DND-41 (cell line): ENCODE results near the gene MAPKBP1.

Experiments
- ATAC-seq: fragments of 200-7000 bp; cut with Tn5 transposase; 3 replicates; pipeline ENCODE4 v1.9.1; 2021; ENCODE audit warnings: low read depth; ENCODE audit not compliant: insufficient read depth
- DNase-seq: peaks from one replicate; pipeline ENCODE4 v3.0.0-alpha.2; 2020
- H2AFZ ChIP-seq: 2 replicates; pipeline ENCODE4 v1.6.0; 2012; ENCODE audit warnings: low read depth, low read length
- H3K27ac ChIP-seq: 2 replicates; pipeline ENCODE4 v1.5.1; 2012; ENCODE audit warnings: low read length, inconsistent platforms
- H3K27me3 ChIP-seq: fragments of 200-600 bp; sonication (generic); 2 replicates; pipeline ENCODE4 v1.6.0; 2012; ENCODE audit warnings: low read length, mild to moderate bottlenecking, inconsistent platforms; ENCODE audit not compliant: insufficient read depth, poor library complexity
- H3K36me3 ChIP-seq: 2 replicates; pipeline ENCODE4 v1.5.1; 2012; ENCODE audit warnings: low read length, inconsistent platforms; ENCODE audit not compliant: insufficient read depth
- H3K4me1 ChIP-seq: 2 replicates; pipeline ENCODE4 v1.5.1; 2012; ENCODE audit warnings: mild to moderate bottlenecking, low read length; ENCODE audit not compliant: insufficient read depth
- H3K4me2 ChIP-seq: 2 replicates; pipeline ENCODE4 v1.6.0; 2012; ENCODE audit warnings: mild to moderate bottlenecking, moderate library complexity, low read length, inconsistent platforms; ENCODE audit not compliant: insufficient read depth
- H3K4me3 ChIP-seq, 2 experiments: fragments of 200-600 bp in 1 of 2; shearing (Covaris generic) in 1 of 2; 2 replicates each; pipeline ENCODE4 v1.5.1; 2012 to 2016; ENCODE audit warnings: inconsistent platforms in 2 of 2, low read length in 2 of 2, mild to moderate bottlenecking in 2 of 2, low read depth in 1 of 2, moderate library complexity in 1 of 2
- H3K79me2 ChIP-seq: 2 replicates; pipeline ENCODE4 v1.6.0; 2012; ENCODE audit warnings: low read length, inconsistent platforms; ENCODE audit not compliant: insufficient read depth
- H3K9ac ChIP-seq: 2 replicates; pipeline ENCODE4 v1.6.0; 2012; ENCODE audit warnings: low read depth, mild to moderate bottlenecking, inconsistent platforms, low read length, moderate library complexity
- H3K9me3 ChIP-seq: 2 replicates; pipeline ENCODE4 v1.5.1; 2012; ENCODE audit warnings: low read length, moderate library complexity, mild to moderate bottlenecking, inconsistent platforms; ENCODE audit not compliant: insufficient read depth, severe bottlenecking
- H4K20me1 ChIP-seq: 2 replicates; pipeline ENCODE4 v1.6.0; 2012; ENCODE audit warnings: low read length; ENCODE audit not compliant: insufficient read depth
- EZH2 ChIP-seq: IDR thresholded peaks from 3 replicates; pipeline ENCODE4 v1.6.1; 2012; ENCODE audit warnings: borderline replicate concordance, low read depth, mild to moderate bottlenecking, moderate library complexity, low read length, inconsistent platforms; ENCODE audit not compliant: severe bottlenecking
- TF ChIP-seq, protein P1 (sequence below): IDR thresholded peaks from 2 replicates; pipeline ENCODE4 v1.5.1; 2012; ENCODE audit warnings: borderline replicate concordance, low read length, moderate library complexity, mild to moderate bottlenecking; ENCODE audit not compliant: poor library complexity, severe bottlenecking; ENCODE audit errors: extremely low read depth

MAPKBP1 gene

DNA sequence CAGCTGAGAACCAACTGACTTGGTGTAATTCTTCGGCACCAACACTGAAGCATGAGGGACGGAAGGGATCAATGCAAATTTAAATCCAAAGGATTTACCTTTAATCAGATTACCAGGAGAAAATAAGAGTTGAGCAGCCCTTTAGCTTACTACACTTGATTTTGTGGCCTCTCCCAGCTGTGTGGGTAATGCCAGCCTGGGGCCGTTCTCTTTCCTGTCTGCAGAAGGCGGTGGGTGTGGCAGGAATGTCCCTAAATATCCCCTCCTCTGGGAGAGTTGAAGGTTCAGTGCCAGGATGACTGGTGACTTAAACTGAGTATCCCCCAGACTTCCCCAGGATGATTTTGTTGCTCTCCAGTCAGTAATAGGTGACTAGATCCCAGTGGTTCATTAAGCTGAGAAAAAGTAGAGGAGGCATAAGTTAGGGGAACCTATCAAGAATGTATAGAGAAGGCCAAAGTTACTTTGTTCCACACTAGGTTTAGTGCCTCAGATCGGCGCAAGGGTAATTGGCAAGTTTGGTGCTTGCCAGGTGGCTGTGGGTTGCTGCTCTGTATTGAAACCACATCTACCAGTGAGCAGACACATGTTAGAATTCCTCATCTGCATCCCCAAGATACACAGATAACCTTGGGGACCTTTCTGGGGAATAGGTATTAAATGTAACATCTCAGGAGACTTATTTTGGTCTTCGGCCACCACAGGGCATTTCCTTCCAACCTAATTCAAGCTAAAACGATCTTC is 23.1 kb downstream of the MAPKBP1 start:
- ATAC-seq (no peak), DNase-seq (no peak)
- no peak overlapping the region for H3K27ac ChIP-seq
- H3K4me1 ChIP-seq = peaks cover 4% of the 10 kb centered on the region
- H4K20me1 ChIP-seq = no peaks in the 10 kb centered on the region
- H3K4me2 ChIP-seq = no peak overlapping the region
- no peak overlapping the region for H3K4me3 ChIP-seq
- peaks cover 17% of the 10 kb centered on the region for H3K36me3 ChIP-seq
- H2AFZ ChIP-seq = no peak overlapping the region
- H3K79me2 ChIP-seq = peaks cover 18% of the 10 kb centered on the region; the same call in 1 of the 2 replicates
- H3K27me3 ChIP-seq = no peaks in the 10 kb centered on the region
- no peak overlapping the region for H3K9ac ChIP-seq
- no peaks in the 10 kb centered on the region for H3K9me3 ChIP-seq
- TF ChIP-seq EZH2 = no peak
- TF ChIP-seq, protein P1, sequence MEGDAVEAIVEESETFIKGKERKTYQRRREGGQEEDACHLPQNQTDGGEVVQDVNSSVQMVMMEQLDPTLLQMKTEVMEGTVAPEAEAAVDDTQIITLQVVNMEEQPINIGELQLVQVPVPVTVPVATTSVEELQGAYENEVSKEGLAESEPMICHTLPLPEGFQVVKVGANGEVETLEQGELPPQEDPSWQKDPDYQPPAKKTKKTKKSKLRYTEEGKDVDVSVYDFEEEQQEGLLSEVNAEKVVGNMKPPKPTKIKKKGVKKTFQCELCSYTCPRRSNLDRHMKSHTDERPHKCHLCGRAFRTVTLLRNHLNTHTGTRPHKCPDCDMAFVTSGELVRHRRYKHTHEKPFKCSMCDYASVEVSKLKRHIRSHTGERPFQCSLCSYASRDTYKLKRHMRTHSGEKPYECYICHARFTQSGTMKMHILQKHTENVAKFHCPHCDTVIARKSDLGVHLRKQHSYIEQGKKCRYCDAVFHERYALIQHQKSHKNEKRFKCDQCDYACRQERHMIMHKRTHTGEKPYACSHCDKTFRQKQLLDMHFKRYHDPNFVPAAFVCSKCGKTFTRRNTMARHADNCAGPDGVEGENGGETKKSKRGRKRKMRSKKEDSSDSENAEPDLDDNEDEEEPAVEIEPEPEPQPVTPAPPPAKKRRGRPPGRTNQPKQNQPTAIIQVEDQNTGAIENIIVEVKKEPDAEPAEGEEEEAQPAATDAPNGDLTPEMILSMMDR = no peak

DNA sequence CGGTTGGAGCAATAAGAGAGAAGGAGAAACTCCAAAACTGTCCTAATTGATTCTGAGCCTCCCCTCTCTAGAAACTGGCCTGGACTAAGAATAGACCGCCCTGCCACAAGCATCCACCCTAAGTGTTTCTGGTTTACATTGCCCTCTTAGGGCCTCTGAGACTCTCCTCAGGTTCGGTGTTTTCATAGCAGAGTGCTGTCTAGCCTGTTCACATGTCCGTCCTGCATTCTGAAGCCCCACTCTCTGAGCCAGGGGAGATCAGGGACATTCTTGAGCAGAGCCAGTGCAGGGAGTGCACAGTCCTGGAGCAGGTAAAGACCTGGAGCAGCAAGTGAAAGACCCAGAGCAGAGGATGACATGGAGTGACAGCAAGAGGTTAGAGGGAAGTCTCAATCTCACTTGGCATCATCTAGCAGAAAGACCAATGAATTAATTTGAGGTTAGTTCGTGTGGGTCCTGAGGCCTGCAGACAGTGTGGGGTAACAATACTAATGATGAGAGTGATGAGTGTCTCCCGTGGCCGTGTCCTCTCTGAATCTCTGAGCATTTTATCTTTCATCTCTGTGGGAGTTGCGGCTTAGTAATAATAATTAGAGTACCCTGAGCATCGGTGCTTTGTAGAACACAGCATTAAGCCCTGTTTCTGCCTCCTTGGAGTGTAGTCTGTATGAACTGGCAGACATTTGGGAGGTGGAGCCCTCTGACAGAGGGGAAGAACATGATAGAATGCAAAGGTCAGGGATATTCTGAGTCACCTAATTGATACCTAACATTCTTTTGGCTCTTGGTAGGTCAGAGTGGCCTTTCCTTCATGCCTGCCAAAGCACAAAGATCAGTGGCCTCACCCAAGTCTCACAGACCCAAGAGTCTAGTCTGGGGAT is 24.6 kb downstream of the MAPKBP1 start:
- no peaks in the 10 kb centered on the region for H3K9me3 ChIP-seq
- ATAC-seq (no peak), DNase-seq (no peak)
- H3K27me3 ChIP-seq = no peaks in the 10 kb centered on the region
- H3K4me2 ChIP-seq = no peak overlapping the region
- H4K20me1 ChIP-seq = no peaks in the 10 kb centered on the region
- no peak overlapping the region for H2AFZ ChIP-seq
- TF ChIP-seq, protein P1 = no peak
- no peak for TF ChIP-seq EZH2
- peaks cover 4% of the 10 kb centered on the region for H3K4me1 ChIP-seq
- no peak overlapping the region for H3K27ac ChIP-seq
- H3K9ac ChIP-seq = no peak overlapping the region
- H3K4me3 ChIP-seq = no peak overlapping the region
- peaks cover 9% of the 10 kb centered on the region; the same call in 1 of the 2 replicates for H3K79me2 ChIP-seq
- peaks cover 17% of the 10 kb centered on the region for H3K36me3 ChIP-seq

DNA sequence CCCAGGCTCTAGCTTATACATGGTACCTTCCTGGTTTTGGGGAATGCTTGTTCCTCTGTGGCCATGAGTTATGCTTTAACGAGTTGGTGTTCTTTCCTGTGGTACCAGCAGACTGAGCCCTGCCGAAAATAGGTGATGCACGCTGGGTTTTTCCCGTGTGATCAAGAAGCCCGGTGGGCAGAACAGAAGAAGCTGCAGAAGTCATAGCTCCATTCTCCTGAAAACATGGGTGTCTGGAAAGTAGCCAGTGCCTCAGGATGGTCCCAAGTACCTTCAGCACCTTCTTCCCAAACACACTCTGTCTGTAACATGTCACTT is 25.2 kb downstream of the MAPKBP1 start:
- no peaks in the 10 kb centered on the region for H3K27me3 ChIP-seq
- no peak overlapping the region for H2AFZ ChIP-seq
- TF ChIP-seq, protein P1 = no peak
- TF ChIP-seq EZH2 = no peak
- peaks cover 17% of the 10 kb centered on the region for H3K36me3 ChIP-seq
- 0 out of 2 replicates have a peak, but pooled peaks cover 2% of the 10 kb centered on the region for H4K20me1 ChIP-seq
- H3K4me2 ChIP-seq = no peak overlapping the region
- H3K4me1 ChIP-seq = peaks cover 4% of the 10 kb centered on the region
- no peak overlapping the region for H3K9ac ChIP-seq
- H3K9me3 ChIP-seq = no peaks in the 10 kb centered on the region
- H3K4me3 ChIP-seq = no peak overlapping the region
- no peak overlapping the region for H3K27ac ChIP-seq
- H3K79me2 ChIP-seq = peaks cover 7% of the 10 kb centered on the region; the same call in 1 of the 2 replicates
- no peak for ATAC-seq
- no peak for DNase-seq
